ENCODE data around the gene RABGEF1.
"Not testable (repeated sequence)": the region's sequence is repeated elsewhere in the genome, so short reads cannot be mapped to it uniquely, and the experiment has no call there.

DNA sequence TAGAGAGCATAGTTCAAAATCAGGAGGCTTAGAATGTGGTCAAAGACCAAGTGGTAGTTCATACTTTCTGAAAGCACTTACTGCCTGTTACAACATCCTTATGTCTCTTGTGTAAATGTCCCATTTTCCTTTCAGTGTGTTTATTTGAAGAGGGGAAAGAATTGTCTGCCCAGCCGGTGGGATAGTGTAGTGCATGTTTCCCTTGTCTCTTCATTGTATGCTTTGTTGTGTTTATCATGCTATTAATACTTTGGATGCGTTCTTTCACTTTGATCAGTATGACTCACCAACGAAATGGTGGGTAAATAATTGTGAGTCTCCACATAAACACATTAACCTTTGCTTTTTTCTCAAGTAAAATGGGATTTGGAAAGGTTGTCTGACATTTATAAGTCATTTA lies 42.3 kb downstream of the RABGEF1 start:
- TF ChIP-seq, protein P1, sequence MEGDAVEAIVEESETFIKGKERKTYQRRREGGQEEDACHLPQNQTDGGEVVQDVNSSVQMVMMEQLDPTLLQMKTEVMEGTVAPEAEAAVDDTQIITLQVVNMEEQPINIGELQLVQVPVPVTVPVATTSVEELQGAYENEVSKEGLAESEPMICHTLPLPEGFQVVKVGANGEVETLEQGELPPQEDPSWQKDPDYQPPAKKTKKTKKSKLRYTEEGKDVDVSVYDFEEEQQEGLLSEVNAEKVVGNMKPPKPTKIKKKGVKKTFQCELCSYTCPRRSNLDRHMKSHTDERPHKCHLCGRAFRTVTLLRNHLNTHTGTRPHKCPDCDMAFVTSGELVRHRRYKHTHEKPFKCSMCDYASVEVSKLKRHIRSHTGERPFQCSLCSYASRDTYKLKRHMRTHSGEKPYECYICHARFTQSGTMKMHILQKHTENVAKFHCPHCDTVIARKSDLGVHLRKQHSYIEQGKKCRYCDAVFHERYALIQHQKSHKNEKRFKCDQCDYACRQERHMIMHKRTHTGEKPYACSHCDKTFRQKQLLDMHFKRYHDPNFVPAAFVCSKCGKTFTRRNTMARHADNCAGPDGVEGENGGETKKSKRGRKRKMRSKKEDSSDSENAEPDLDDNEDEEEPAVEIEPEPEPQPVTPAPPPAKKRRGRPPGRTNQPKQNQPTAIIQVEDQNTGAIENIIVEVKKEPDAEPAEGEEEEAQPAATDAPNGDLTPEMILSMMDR (IDR thresholded peaks at IDR 0.05; ENCODE audit: low read depth, low read length), result not testable (repeated sequence)
- TF ChIP-seq EZH2phosphoT487 (IDR thresholded peaks at IDR 0.05; ENCODE audit: low read depth), result not testable (repeated sequence)
